GM15510 (cell line): ENCODE data around the gene SYNPR.

Experiments
- POLR2A ChIP-seq: IDR thresholded peaks from 3 replicates; pipeline ENCODE4 v1.6.1; 2011; ENCODE audit warnings: borderline replicate concordance; ENCODE audit not compliant: insufficient read length; ENCODE audit errors: extremely low read depth

Gene SYNPR

DNA sequence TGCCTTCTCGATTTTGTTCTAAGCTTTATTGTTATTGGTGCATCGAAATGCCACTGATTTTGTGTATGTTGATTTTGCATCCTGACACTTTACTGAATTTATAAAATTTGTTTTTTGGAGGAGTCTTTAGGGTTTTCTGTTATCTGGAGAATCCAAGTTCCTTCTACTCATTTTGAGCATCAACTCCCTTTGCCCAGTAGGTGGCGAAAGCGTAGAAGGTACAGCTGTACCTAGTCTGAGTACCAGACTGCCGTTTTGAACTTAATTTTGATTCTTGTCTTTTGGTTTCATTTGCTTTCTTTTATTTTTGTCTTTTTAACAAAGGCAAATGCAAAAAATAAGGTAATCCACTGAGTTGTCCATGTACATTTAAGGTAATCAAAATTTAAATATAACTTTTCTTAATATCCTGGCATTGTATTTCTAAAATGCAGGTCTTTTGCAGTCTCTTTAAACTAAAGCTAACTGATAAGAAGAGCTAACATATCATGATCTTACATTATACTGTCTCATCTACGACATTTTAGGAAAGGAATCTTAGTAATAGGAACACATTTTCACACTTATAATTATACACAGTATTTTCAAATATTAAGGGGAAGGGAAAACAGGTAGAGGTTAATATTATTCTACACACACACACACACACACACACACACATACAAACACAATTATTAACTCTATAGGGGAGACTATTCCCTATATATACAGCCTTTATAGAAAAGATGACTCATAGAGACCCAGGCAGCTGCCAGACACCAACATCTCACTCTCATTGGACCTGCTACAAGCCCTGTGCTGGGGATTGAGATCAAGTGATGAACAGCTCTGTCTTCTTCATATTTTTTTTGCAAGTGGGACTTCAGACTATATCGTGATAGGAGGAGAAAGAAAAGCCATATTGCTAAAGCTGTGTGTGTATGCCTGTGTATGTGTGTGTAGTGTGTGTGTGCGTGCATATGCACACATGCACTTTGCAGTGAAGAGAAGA lies 71.8 kb downstream of the SYNPR start:
- TF ChIP-seq POLR2A: no peak

DNA sequence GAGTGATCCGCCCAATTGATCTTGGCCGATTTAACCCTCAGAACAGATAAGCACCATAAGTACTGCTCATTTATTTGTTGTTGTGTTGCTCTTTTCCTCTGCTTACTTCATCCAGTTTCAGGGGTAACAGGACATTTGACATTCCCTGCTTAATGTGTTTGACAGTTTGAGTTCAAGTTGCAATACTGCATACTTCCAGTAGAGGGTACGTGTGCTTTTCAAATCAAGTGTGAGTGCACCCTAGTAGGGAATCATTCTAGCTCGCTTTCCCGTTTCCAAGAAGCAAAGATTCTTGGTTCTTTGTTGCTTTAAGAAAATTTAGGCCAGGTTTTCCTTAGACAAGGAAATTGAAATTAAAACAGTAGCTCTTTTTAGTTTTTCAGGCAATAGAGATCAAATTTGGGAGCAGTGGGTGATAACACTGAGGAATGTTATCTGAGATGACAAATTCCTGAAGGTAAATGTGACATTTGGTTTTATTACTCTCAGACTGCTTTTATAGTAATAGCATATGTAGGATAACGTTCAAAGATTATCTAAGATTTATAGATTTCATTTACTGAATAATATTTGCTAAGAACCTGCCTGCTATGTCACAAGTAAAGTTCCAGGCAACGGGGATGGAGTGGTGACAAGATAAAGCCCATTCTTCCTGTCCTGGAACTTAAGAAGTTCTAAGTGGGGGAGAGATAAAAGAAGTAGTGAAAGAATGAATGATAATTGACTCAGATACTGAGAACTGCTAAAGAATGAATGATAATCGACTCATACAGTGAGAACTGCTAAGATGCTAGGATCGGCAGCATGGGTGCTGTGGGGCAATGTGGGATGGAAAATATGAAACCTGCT lies 73.3 kb downstream of the SYNPR start:
- no peak for TF ChIP-seq POLR2A

DNA sequence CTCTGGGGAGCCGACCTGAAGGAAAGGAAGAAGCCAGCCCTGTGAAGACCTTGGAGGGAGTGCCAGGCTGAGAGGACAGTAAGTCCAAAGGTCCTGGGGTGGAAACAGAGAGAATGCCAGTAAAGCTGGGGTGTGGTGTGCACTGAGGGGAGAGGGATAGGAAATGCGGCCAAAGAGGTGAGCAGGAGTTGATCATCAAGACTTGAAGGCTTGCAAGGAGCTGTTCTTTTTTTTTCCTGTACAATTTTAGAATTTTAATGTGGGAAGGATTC lies 73.8 kb downstream of the SYNPR start:
- TF ChIP-seq POLR2A: no peak

DNA sequence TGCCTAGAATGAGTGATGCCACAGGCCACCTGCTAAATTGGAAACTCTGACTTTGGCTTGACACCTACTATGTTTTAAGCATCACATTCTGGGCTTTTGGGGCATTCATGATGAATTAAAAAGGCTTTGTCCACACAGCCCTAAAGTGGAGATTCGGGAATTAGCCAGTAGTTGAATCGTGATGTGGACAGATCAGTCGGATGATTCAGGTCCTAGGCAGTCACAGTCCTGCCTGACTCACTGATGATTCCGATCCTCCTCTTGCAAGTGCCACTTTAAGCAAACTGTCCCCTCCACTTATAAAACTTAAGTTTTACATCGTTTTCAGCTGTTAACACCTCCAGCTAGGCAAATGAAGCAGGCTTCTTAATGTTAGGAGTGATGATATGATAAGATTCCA lies 75.3 kb downstream of the SYNPR start:
- TF ChIP-seq POLR2A: no peak

DNA sequence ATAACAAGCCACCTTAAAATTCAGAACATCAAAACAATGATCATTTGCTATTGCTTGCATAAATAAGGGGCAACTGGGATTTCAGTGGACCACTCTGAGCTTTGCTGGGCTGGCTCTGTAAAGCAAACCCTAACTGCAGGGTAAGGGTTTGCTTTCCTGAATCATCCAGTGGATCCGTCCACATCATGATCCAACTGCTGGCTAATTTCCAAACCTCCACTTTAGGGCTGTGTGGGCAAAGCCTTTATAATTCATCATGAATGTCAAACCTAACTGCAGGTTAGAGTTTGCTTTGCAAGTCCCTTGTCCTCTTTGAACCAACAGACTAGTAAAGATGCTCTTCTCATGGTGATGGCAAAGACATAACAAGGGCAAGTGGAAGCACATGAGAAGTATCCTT lies 76.1 kb downstream of the SYNPR start:
- no peak for TF ChIP-seq POLR2A

DNA sequence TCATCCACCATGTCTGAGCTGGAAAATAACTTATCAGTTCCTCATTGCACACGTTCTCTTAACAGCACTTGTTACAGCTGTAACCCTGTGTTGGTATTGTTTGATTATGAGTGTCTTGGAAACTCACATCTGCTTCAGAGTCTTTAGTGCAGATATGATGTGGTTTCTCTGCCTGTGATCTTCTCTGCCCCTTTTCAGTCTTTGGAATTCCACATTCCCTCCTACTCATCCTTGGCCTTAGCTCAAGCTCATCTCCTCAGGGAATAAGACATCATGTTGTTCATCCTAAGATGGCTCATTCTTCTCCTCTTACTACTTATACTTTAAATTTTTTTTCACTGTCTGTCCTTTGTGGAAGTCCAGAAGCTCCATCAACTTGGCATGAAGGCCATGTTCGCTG lies 77.7 kb downstream of the SYNPR start:
- no peak for TF ChIP-seq POLR2A

DNA sequence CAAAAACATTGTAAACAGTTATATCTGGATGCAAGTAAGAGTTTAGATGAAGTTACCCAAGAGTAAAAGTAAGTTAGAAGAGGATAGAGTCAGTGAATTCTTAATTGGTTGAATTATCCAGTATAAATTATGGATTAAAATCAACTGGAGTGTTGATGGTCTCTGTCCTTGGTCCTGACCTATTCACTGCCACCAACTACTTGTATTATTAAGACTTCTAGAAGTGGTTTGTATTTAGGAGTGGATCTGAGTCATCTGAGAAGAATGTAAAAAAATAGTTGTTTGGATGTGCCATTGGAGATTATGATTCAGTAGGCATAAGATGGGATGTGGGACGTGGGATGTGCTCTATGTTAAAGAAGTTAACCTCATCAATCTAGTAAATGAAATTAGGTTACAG lies 86.4 kb downstream of the SYNPR start:
- TF ChIP-seq POLR2A: no peak

DNA sequence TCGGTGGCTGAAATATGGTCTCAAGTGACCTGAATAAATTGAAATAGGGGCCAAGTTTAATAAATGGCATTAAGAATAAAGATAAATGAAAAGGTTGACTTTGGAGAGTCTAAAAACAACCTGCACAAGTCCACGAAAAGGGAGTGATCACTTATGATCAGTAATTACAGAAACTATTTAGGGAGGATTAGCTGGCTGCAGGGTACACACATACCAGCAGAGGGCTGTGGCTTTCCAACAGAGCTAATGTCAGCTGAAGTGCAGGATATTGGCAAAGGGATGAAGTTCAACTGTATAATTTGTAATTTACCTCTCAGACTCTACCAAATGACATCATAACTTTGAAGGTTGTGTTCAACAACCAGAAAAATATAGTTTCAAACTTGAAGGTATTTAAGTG lies 86.8 kb downstream of the SYNPR start:
- TF ChIP-seq POLR2A: no peak

DNA sequence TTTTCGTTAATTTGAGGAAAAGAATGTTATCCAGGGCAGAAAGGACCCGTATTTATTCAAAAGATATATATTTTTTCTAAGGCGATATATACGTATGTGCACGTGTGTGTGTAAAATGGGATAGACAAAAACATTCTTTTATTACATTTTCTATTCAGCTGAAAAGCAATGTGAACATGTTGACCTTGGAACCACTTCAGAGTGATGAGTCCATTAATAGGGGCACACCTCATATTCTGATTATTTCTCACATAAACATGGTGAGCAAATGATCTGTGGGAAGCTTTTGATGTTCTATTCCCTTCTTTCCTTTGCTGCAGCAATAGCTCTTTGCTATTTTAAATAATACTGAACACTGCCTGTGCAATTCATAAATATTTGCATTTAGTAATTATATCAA lies 87.6 kb downstream of the SYNPR start:
- TF ChIP-seq POLR2A: no peak

DNA sequence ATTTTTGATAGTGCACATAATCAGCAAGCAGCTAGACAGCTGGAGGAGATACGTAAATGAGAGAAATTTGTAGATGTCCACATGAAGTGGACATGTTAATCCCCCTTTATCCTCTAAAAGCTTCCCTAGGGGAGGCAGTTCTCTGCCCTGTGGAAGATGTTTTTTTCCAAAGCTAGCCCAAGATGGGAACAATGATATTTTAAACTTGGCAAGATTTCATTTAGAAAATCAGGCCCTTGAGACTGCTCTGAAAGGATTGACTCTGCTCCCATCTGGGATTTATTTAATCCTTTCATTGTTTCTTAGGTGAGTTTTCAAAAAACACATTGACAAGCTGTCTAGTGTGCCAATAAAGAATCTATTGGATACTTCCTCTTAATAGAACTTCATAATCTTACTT lies 92.0 kb downstream of the SYNPR start:
- no peak for TF ChIP-seq POLR2A

DNA sequence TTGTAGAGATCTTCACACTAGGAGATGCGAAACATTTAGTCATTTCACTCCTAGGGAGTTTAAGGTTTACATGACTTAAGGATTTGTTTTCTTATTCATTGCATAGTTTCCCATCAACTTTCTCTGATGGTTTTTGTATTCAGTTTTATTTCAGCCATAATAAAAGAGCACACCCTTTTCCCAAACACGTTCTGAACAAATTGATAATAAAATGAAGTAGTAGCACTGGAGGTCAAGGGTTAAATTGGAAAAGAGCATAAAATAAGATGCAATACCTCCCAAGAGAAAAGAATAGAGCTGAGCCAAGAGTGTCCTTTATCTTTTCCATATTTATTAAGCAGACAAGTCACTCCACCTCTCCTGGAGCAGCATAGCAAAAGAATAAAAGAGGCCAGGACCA lies 104.9 kb downstream of the SYNPR start:
- no peak for TF ChIP-seq POLR2A

DNA sequence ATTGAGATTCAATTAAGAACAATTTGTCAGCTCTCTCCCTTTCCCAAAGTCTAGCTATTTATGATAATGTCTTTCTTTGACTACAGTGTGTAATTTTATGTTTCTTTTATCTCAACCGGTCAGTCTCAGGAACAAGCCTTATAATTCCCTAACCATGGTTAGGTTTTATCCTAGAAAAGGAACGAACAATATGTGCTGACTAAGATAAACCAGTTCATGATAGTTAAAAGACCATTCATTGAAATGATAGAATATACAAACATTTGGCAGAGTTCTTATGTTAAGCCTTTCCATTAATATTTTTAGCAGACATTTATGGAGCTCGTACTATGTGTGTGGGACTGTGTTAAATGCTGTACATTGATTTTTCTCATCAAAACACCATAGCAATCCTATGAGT lies 106.3 kb downstream of the SYNPR start:
- no peak for TF ChIP-seq POLR2A

DNA sequence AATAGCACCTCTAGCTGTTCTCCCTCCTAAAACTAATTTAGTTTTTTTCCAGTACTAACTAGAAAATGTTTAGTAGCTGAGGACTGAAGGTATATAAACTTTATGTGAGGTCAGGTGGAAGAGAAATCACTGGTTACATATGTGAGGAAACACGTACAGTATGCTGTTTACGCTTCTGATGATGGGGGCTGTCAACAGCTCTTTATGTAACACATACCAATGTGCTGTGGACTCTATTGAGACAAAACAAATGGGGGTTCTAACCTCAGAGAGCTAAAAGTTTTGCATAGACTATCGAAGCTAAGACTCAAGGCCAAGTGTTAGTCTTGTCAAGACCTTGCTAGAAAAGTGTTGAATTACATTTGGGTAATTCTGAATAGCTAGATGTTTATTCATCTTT lies 107.5 kb downstream of the SYNPR start:
- no peak for TF ChIP-seq POLR2A

DNA sequence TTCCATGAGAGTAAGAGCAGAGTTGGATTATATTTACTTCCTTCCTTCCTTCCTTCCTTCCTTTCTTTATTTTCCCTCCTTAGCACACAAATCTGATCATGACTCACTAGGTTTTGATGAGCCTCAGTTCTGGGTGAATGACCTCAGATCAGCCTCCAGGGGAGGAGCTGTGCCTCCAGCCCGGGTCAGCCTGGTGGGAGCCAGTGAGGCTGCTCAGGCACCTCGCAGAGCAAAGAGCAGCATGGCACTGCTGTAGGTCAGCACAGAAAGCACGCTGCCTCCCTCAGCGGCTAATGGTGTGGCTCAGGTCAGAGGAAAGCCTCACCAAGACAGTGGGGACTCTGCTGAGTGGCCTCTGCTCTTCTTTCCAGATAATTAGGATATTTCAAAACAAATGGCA lies 108.5 kb downstream of the SYNPR start:
- no peak for TF ChIP-seq POLR2A

DNA sequence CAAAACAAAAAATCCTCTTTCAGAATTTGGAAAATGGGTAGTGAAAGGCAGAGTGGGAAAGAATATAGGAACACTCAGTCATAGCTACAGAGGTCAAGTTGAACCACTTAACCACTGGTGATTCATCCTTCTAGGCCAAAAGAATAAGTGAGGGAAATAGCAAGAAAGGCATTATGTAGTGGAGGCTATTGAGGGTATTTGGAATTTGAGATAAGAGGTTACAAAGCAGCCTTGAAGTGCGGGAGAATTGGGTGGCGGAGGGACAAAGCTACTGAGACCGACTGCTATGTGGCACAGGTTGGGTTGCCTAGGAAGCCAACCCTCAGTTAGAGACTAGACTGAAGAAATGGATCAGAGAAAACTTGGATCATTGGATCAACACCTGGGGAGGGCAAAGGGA lies 109.5 kb downstream of the SYNPR start:
- TF ChIP-seq POLR2A: no peak
